CD8-positive, alpha-beta memory T cell (primary cell): ENCODE measurements around the gene CARD9. TPM values are rescaled to one million over a fixed set of nuclear protein-coding genes. Genes with fewer than 3 reads are reported as not detected.

Source experiments
- CTCF ChIA-PET: fragments of 350-600 bp; sonication (Branson Sonifier 250); formaldehyde crosslinking; loops from one replicate; lab custom pipeline; 2021; ENCODE audit warnings: antibody characterized with exemption; lab: Charles Lee
- POLR2A ChIA-PET: fragments of 350-600 bp; sonication (Branson Sonifier 250); formaldehyde crosslinking; loops from one replicate; lab custom pipeline; 2021; ENCODE audit warnings: antibody characterized with exemption; lab: Charles Lee
- DNase-seq, 5 donors: peaks; one replicate each; pipeline versions ENCODE4 v3.0.0 to v3.0.0-alpha.2; 2020 to 2022; ENCODE audit warnings: mixed read lengths in 1 of 5
- H3K27ac ChIP-seq: one replicate; pipeline ENCODE4 v1.7.0; 2013; ENCODE audit warnings: low read depth, mild to moderate bottlenecking, low read length, moderate library complexity
- H3K27me3 ChIP-seq: 2 replicates; pipeline ENCODE4 v1.7.0; 2013; ENCODE audit warnings: low read length, mild to moderate bottlenecking; ENCODE audit not compliant: insufficient read depth, poor library complexity, severe bottlenecking
- H3K36me3 ChIP-seq: 2 replicates; pipeline ENCODE4 v1.7.0; 2013; ENCODE audit warnings: mild to moderate bottlenecking, low read length, moderate library complexity; ENCODE audit not compliant: insufficient read depth
- H3K4me1 ChIP-seq: 2 replicates; pipeline ENCODE4 v1.7.0; 2013; ENCODE audit warnings: mild to moderate bottlenecking, low read length, moderate library complexity; ENCODE audit not compliant: insufficient read depth
- H3K4me3 ChIP-seq: 2 replicates; pipeline ENCODE4 v1.7.0; 2013; ENCODE audit warnings: mild to moderate bottlenecking, low read length
- H3K9me3 ChIP-seq: 2 replicates; pipeline ENCODE4 v1.7.0; 2013; ENCODE audit warnings: mild to moderate bottlenecking, low read length
- H3K27ac Mint-ChIP-seq, 8 donors: one replicate each; pipeline ENCODE4 v1.8.0; 2020 to 2021; ENCODE audit warnings: mixed read lengths in 8 of 8, mild to moderate bottlenecking in 6 of 8, inconsistent platforms in 3 of 8, moderate library complexity in 3 of 8
- H3K27me3 Mint-ChIP-seq, 2 donors: one replicate each; pipeline ENCODE4 v1.8.0; 2020 to 2021; ENCODE audit warnings: mixed read lengths in 2 of 2, mild to moderate bottlenecking in 1 of 2, moderate library complexity in 1 of 2
- H3K36me3 Mint-ChIP-seq, 3 donors: one replicate each; pipeline ENCODE4 v1.8.0; 2020 to 2021; ENCODE audit warnings: mixed read lengths in 3 of 3, inconsistent platforms in 1 of 3, mild to moderate bottlenecking in 1 of 3
- H3K4me1 Mint-ChIP-seq, 3 donors: one replicate each; pipeline ENCODE4 v1.8.0; 2020 to 2021; ENCODE audit warnings: mixed read lengths in 3 of 3, inconsistent platforms in 1 of 3, mild to moderate bottlenecking in 1 of 3
- H3K4me3 Mint-ChIP-seq, 7 donors: one replicate each; pipeline ENCODE4 v1.8.0; 2020 to 2021; ENCODE audit warnings: mixed read lengths in 7 of 7, mild to moderate bottlenecking in 6 of 7, moderate library complexity in 4 of 7, inconsistent platforms in 2 of 7
- H3K9me3 Mint-ChIP-seq, 5 donors: one replicate each; pipeline ENCODE4 v1.8.0; 2020 to 2022; ENCODE audit warnings: mixed read lengths in 5 of 5, mild to moderate bottlenecking in 3 of 5, moderate library complexity in 2 of 5, inconsistent platforms in 1 of 5
- polyA plus RNA-seq: library from polyadenylated mRNA; unstranded; fragments of 300-500 nt; fragmentation: Illumina TruSeq; gene quantifications from one replicate; pipeline ENCODE4 v1.2.3, GENCODE V29; 2021
- total RNA-seq, 2 experiments: library from RNA; stranded (reverse); gene quantifications; one replicate each; pipeline ENCODE4 v1.2.3, GENCODE V29; 2021

Gene CARD9
- total and polyA plus RNA-seq, 3 experiments from 2014 or later: 1.4 to 1.5 TPM; not detected in 1

GRCh38 chr9:136346157-136346481, 27.4 kb downstream of the CARD9 start:
- H3K27ac Mint-ChIP-seq: no peak overlapping the region
- Histone ChIP-seq H3K27ac (no peak overlapping the region), H3K36me3 (no peaks in the 10 kb centered on the region), H3K4me1 (no peaks in the 10 kb centered on the region), H3K27me3 (no peaks in the 10 kb centered on the region), H3K9me3 (no peaks in the 10 kb centered on the region), H3K4me3 (no peak overlapping the region)
- H3K4me3 Mint-ChIP-seq: no peak overlapping the region
- no peaks in the 10 kb centered on the region for H3K27me3 Mint-ChIP-seq
- H3K36me3 Mint-ChIP-seq: no peaks in the 10 kb centered on the region
- POLR2A ChIA-PET: no interaction called here
- no peak for DNase-seq
- peaks cover 0 to 3% (median 0%) of the 10 kb centered on the region in 3 donors for H3K4me1 Mint-ChIP-seq
- H3K9me3 Mint-ChIP-seq: no peaks in the 10 kb centered on the region
- CTCF ChIA-PET: no interaction called here

DNA sequence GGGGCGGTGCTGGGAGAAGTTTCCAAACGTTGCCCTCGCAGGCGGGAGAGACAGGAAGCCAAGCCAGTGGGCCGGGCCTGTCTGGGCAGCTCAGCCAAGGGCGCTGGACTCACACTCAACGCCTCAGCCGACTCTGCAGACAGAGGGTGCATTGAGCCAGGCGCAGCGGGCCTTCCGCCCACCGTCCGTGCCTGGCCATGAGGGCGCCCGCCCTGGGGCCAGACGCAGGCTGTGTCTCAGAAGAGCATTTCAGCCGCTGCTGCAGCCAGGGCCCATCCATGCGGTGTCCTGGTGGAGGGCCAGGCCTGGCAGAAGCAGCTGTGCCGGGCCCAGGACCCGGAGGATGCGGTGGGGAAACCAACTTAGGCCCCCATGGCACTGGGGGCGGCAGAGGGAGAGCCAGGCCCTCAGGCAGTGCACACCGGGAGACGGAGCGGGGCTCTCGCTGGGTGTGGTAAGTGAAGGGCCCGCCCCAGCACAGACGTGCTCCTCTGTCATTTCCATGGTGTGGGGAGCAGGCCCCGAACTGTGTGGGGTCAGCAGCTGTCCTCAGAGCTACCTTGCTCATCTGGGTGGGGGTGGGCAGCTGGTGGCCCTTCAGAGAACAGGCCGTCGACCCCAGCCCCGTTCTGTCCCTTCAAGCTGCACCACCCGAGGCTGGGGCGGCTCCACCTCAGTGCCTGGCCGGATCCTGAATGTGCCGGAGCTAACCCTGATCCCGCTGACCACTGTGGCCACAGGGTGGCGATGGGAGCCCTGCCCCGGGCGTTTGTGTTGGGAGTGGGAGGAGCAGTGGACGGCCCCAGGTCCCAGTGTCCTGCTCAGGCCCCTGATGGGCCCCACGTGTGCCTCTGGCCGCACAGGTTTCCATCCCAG, 27.9 kb downstream of the CARD9 start:
- POLR2A ChIA-PET: no interaction called here

DNA sequence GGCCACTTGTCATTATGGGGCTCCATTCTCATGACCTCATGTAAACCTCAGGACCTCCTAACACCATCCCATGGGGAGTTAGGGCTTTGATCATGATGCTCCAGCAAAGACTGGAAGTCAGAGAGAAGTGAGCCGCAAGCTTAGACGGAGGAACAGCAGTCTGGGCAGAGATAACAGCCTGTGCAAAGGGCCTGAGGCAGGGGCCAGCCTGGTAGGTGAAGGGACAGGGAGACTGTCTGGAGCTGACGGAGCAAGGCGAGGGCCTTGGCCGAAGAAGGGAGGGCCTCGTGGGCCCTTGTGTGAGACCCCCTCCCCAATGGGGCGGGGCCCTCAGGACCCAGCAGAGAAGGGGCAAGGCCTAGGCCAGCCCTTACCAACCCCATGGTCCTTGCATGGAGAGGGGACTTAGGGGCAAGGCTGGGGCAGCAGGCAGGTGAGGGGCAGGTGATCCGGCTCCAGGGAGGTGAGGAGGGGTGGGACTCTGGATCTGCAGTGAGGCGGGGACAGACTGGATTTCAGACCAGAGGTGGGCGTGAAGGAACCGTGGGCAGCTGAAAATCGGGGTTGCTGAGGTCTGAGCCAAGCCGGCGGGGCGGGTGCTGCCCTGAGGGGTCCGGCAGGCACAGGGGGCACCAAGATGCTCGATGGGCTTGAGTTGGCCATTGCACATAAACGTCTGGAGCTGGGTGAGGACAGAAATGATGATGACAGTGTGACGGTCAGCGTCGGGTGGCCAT, 28.8 kb downstream of the CARD9 start:
- CTCF ChIA-PET: interaction anchor here (0.7 kb wide), 1 partner anchor 12 kb away, joined by 3 read pairs; no protein-coding TSS in a partner anchor
- Mint-ChIP-seq H3K4me3 (no peak overlapping the region), H3K27ac (peak overlapping the region in 1 of 8 donors; percentile 36), H3K27me3 (no peaks in the 10 kb centered on the region), H3K36me3 (no peaks in the 10 kb centered on the region), H3K4me1 (peaks cover 0 to 3% (median 0%) of the 10 kb centered on the region in 3 donors), H3K9me3 (no peaks in the 10 kb centered on the region)
- Histone ChIP-seq H3K4me3 (no peak overlapping the region), H3K9me3 (no peaks in the 10 kb centered on the region), H3K27ac (no peak overlapping the region), H3K36me3 (no peaks in the 10 kb centered on the region), H3K27me3 (no peaks in the 10 kb centered on the region), H3K4me1 (no peaks in the 10 kb centered on the region)
- POLR2A ChIA-PET: no interaction called here
- DNase-seq: no peak

More for the DNA sequence above, 27.9 kb downstream of the CARD9 start:
- Mint-ChIP-seq H3K27me3 (no peaks in the 10 kb centered on the region), H3K4me1 (peaks cover 0 to 3% (median 0%) of the 10 kb centered on the region in 3 donors), H3K4me3 (no peak overlapping the region), H3K36me3 (no peaks in the 10 kb centered on the region), H3K27ac (no peak overlapping the region), H3K9me3 (no peaks in the 10 kb centered on the region)
- no peaks in the 10 kb centered on the region for H3K4me1 ChIP-seq
- H3K9me3 ChIP-seq: no peaks in the 10 kb centered on the region
- no peak overlapping the region for H3K4me3 ChIP-seq
- no peak overlapping the region for H3K27ac ChIP-seq
- no peak for DNase-seq
- no peaks in the 10 kb centered on the region for H3K36me3 ChIP-seq
- CTCF ChIA-PET: interaction anchor here (0.7 kb wide), 1 partner anchor 13 kb away, joined by 3 read pairs; no protein-coding TSS in a partner anchor
- no peaks in the 10 kb centered on the region for H3K27me3 ChIP-seq

GRCh38 chr9:136343884-136344269, 29.6 kb downstream of the CARD9 start:
- no peak overlapping the region for H3K27ac Mint-ChIP-seq
- Histone ChIP-seq H3K27me3 (no peaks in the 10 kb centered on the region), H3K4me3 (no peak overlapping the region), H3K27ac (no peak overlapping the region), H3K36me3 (no peaks in the 10 kb centered on the region), H3K4me1 (no peaks in the 10 kb centered on the region), H3K9me3 (no peaks in the 10 kb centered on the region)
- no peaks in the 10 kb centered on the region for H3K36me3 Mint-ChIP-seq
- DNase-seq: no peak
- ChIA-PET CTCF (no interaction called here), POLR2A (no interaction called here)
- H3K4me3 Mint-ChIP-seq: no peak overlapping the region
- H3K27me3 Mint-ChIP-seq: no peaks in the 10 kb centered on the region
- H3K4me1 Mint-ChIP-seq: peaks cover 0 to 3% (median 0%) of the 10 kb centered on the region in 3 donors
- H3K9me3 Mint-ChIP-seq: no peaks in the 10 kb centered on the region

GRCh38 chr9:136343121-136343883, 30.2 kb downstream of the CARD9 start:
- H3K36me3 ChIP-seq: no peaks in the 10 kb centered on the region
- peak overlapping the region; percentile 51 for H3K27ac ChIP-seq
- DNase-seq: no peak
- no peaks in the 10 kb centered on the region for H3K36me3 Mint-ChIP-seq
- H3K4me1 ChIP-seq: no peaks in the 10 kb centered on the region
- H3K4me3 ChIP-seq: no peak overlapping the region
- no peaks in the 10 kb centered on the region for H3K27me3 Mint-ChIP-seq
- H3K4me1 Mint-ChIP-seq: peaks cover 0 to 3% (median 0%) of the 10 kb centered on the region in 3 donors
- ChIA-PET POLR2A (no interaction called here), CTCF (no interaction called here)
- H3K4me3 Mint-ChIP-seq: no peak overlapping the region
- H3K27ac Mint-ChIP-seq: no peak overlapping the region
- H3K9me3 ChIP-seq: no peaks in the 10 kb centered on the region
- H3K27me3 ChIP-seq: no peaks in the 10 kb centered on the region
- H3K9me3 Mint-ChIP-seq: no peaks in the 10 kb centered on the region

GRCh38 chr9:136342181-136343120, 31.0 kb downstream of the CARD9 start:
- ChIA-PET POLR2A (no interaction called here), CTCF (no interaction called here)
- Mint-ChIP-seq H3K27ac (no peak overlapping the region), H3K4me3 (no peak overlapping the region), H3K9me3 (no peaks in the 10 kb centered on the region), H3K4me1 (peaks cover 0 to 3% (median 0%) of the 10 kb centered on the region in 3 donors), H3K27me3 (no peaks in the 10 kb centered on the region), H3K36me3 (no peaks in the 10 kb centered on the region)
- Histone ChIP-seq H3K27me3 (no peaks in the 10 kb centered on the region), H3K9me3 (no peaks in the 10 kb centered on the region), H3K4me1 (no peaks in the 10 kb centered on the region), H3K36me3 (no peaks in the 10 kb centered on the region), H3K4me3 (no peak overlapping the region), H3K27ac (peak overlapping the region; percentile 51)
- peak; percentile 31 to 67 (median 36) for DNase-seq

GRCh38 chr9:136341769-136342168, 31.7 kb downstream of the CARD9 start:
- H3K9me3 ChIP-seq: no peaks in the 10 kb centered on the region
- no peak overlapping the region for H3K27ac ChIP-seq
- Mint-ChIP-seq H3K4me3 (no peak overlapping the region), H3K9me3 (no peaks in the 10 kb centered on the region), H3K27me3 (no peaks in the 10 kb centered on the region), H3K27ac (peak overlapping the region in 1 of 8 donors; percentile 24), H3K4me1 (peaks cover 0 to 3% (median 0%) of the 10 kb centered on the region in 3 donors), H3K36me3 (no peaks in the 10 kb centered on the region)
- no peaks in the 10 kb centered on the region for H3K36me3 ChIP-seq
- no peak overlapping the region for H3K4me3 ChIP-seq
- ChIA-PET POLR2A (no interaction called here), CTCF (no interaction called here)
- H3K4me1 ChIP-seq: no peaks in the 10 kb centered on the region
- H3K27me3 ChIP-seq: no peaks in the 10 kb centered on the region
- no peak for DNase-seq
